ENCODE measurements around the gene PABPN1. TPM values are rescaled to one million over a fixed set of nuclear protein-coding genes. Genes with fewer than 3 reads are reported as not detected.

PABPN1 gene
- total RNA-seq (2011; cell fraction: chromatin; rRNA removed; ENCODE audit: low replicate concordance): 516 and 682 TPM in 2 replicates
- 349 and 369 TPM in 2 replicates for total RNA-seq (2011; cell fraction: nucleolus; rRNA removed)
- 339 and 341 TPM in 2 replicates for total RNA-seq (2011; cell fraction: nucleoplasm; rRNA removed)
- total RNA-seq (2014; rRNA removed): 84.5 and 139 TPM in 2 replicates
- 81.6 and 93.2 TPM in 2 replicates for total RNA-seq (2014; rRNA removed; fragmentation: Illumina TruSeq; extraction: Trizol)
- 175 and 178 TPM in 2 replicates for total RNA-seq (2015; rRNA removed; fragmentation: Illumina TruSeq; extraction: Trizol)
- 192 and 215 TPM in 2 replicates for total RNA-seq (2021)
- polyA plus RNA-seq (2011; rRNA removed): 388 and 435 TPM in 2 replicates
- 216 and 274 TPM in 2 replicates for polyA plus RNA-seq (2011; cell fraction: cytosol; rRNA removed)
- polyA plus RNA-seq (2011; cell fraction: nucleus; rRNA removed): 975 and 1,426 TPM in 2 replicates
- 169 and 185 TPM in 2 replicates for polyA plus RNA-seq (2012)
- polyA plus RNA-seq (2014; fragmentation: Illumina TruSeq; extraction: Trizol): 226 and 292 TPM in 2 replicates
- 10 to 100 TPM; 32.6 to 34.4 TPM for polyA plus RNA-seq (2014; fragmentation: Nextera tagmentation; extraction: Ambion mirVana)
- polyA plus RNA-seq (2014; rRNA removed): 194 and 243 TPM in 2 replicates
- 142 and 145 TPM in 2 replicates for polyA minus RNA-seq (2011; rRNA and poly(A)+ RNA removed)
- 47.2 and 52.1 TPM in 2 replicates for polyA minus RNA-seq (2011; cell fraction: cytosol; rRNA and poly(A)+ RNA removed)
- 62.1 and 99.2 TPM in 2 replicates for polyA minus RNA-seq (2011; cell fraction: nucleus; rRNA and poly(A)+ RNA removed)
- Bru-seq, nascent RNA: percentile 96 among the genes with signal in this experiment
- percentile 98 among the genes with signal in this experiment for BruChase-seq, experiment 1, labeled RNA remaining after a 2-hour chase
- percentile 99 among the genes with signal in this experiment for BruChase-seq, experiment 2, labeled RNA remaining after a 6-hour chase
- long read RNA-seq, experiment 1, transcript PABPN1-207 (6 exons, 1,220 nt): minor isoform, 30 of 439 reads
- long read RNA-seq, experiment 1, transcript PABPN1-201 (7 exons, 2,001 nt): major isoform, 281 of 439 reads
- long read RNA-seq, experiment 1, transcript PABPN1-202 (6 exons, 2,768 nt): minor isoform, 7 of 439 reads
- long read RNA-seq, experiment 1, partial matches to known transcripts: 66 of 439 reads
- long read RNA-seq, experiment 1, other reads (novel, unspliced or antisense): 54 of 439 reads
- long read RNA-seq, experiment 2, transcript PABPN1-207 (6 exons, 1,220 nt): minor isoform, 8 of 176 reads
- long read RNA-seq, experiment 2, transcript PABPN1-201 (7 exons, 2,001 nt): major isoform, 67 of 176 reads
- long read RNA-seq, experiment 2, partial matches to known transcripts: 92 of 176 reads
- long read RNA-seq, experiment 2, other reads (novel, unspliced or antisense): 8 of 176 reads
- long read RNA-seq, experiment 3, transcript PABPN1-201 (7 exons, 2,001 nt): minor isoform, 5 of 18 reads
- long read RNA-seq, experiment 3, transcript PABPN1-207 (6 exons, 1,220 nt): major isoform, 11 of 18 reads
- long read RNA-seq, experiment 3, partial matches to known transcripts: 0 of 18 reads
- long read RNA-seq, experiment 3, other reads (novel, unspliced or antisense): 2 of 18 reads

GRCh38 chr14:23320584-23321571 is at the start of gene PABPN1:
Gene PABPN1, plus strand, starts transcription at chr14:23321457. Its CDS starts 13 bp downstream, at chr14:23321470.
- 3% methylated on average over 50 of the region's 63 CpGs for WGBS (ENCODE audit: insufficient coverage, low coverage, missing lambda C conversion rate)
- CTCF ChIA-PET (ENCODE audit: low intra/inter-chr PET ratio): interaction anchor here (0.6 to 1.1 kb wide), 3 partner anchors 56 to 201 kb away, joined by 3 to 4 read pairs (median 3); no protein-coding TSS in a partner anchor
- POLR2A ChIA-PET: interaction anchor here (0.6 to 3.9 kb wide), 34 partner anchors 10 to 875 kb away, joined by 3 to 30 read pairs (median 4); partner anchors contain the start of genes BCL2L2, C14orf119, HAUS4 and HOMEZ
- H3K4me3 ChIP-seq: peak within 1 kb of the TSS; percentile 90
- H3K27me3 ChIP-seq (ENCODE audit: control insufficient read depth in 2 of 2, insufficient read depth in 2 of 2, low read length in 2 of 2): no peaks in the 10 kb centered on the region
- H3K9me1 ChIP-seq (ENCODE audit: control insufficient read depth, insufficient read depth, low read length): no peaks in the 10 kb centered on the region
- H3K9ac ChIP-seq (ENCODE audit: insufficient read depth in 1 of 2, low read depth in 2 of 2, low read length in 2 of 2): peak within 1 kb of the TSS; percentile 97 to 100
- peak within 1 kb of the TSS; percentile 99 for H3K4me2 ChIP-seq (ENCODE audit: insufficient read depth, low read length)
- BruUV-seq (replicated peaks): TSS peak; percentile 93
- in situ Hi-C loops (cut with MboI) (no loop called here), intact Hi-C loops (cut with micrococcal nuclease) (loop anchor here (2.0 to 10.0 kb wide), 3 partner anchors 14 to 234 kb away; partner anchors contain the start of genes BCL2L2, THTPA and ZFHX2)
- no peaks in the 10 kb centered on the region for H3K9me3 ChIP-seq (replicated peaks; ENCODE audit: control insufficient read depth, insufficient read depth, low read depth, low read length)
- peaks cover 53% of the 10 kb centered on the region; the same call in 2 of the 3 replicates for H3K36me3 ChIP-seq (ENCODE audit: control insufficient read depth, insufficient read depth, low read length)
- H4K20me1 ChIP-seq (replicated peaks; ENCODE audit: control insufficient read depth, insufficient read depth, low read length): no peaks in the 10 kb centered on the region; the same call in 1 of the 2 replicates
- H3K4me1 ChIP-seq (replicated peaks in 1 of 2; ENCODE audit: control insufficient read depth in 2 of 2, insufficient read depth in 2 of 2, low read length in 2 of 2): peaks cover 11 to 17% of the 10 kb centered on the region in 2 experiments; a peak in 4 of 5 replicates
- H3K79me2 ChIP-seq (ENCODE audit: control insufficient read depth, insufficient read depth, low read length): peaks cover 34% of the 10 kb centered on the region
- DNase-seq (ENCODE audit: extremely low read depth in 1 of 4, low spot score in 3 of 4): peak; percentile 93 to 100 (median 95)
- ATAC-seq: peak; percentile 94
- H3K27ac ChIP-seq (ENCODE audit: extremely low read depth, low read depth, low read length): peak within 1 kb of the TSS; percentile 97
- peak; percentile 99 for FAIRE-seq
- H2AFZ ChIP-seq (ENCODE audit: low read depth, low read length): peak within 1 kb of the TSS; percentile 95
- TF ChIP-seq ZNF395 (CRISPR knock-in tag; IDR thresholded peaks at IDR 0.05) (peak; percentile 85), IRF2 (CRISPR knock-in tag; IDR thresholded peaks at IDR 0.05) (no peak), ZNF280A (IDR thresholded peaks at IDR 0.05; ENCODE audit: low read depth, partially characterized antibody) (no peak), MYBL2 (IDR thresholded peaks at IDR 0.05; ENCODE audit: low read depth) (no peak; the same call in 1 of the 2 replicates), MYBL2 (CRISPR knock-in tag; IDR thresholded peaks at IDR 0.05; ENCODE audit: borderline replicate concordance) (no peak), ZSCAN32 (CRISPR knock-in tag; IDR thresholded peaks at IDR 0.05) (no peak), ZNF561 (CRISPR knock-in tag; conservative IDR thresholded peaks at IDR 0.05) (no peak), SMARCA5 (IDR thresholded peaks at IDR 0.05) (0 out of 2 replicates have a peak, but pooled peaks have one; percentile 22)

Measured in K562 (cell line).